Fibroblast of upper back skin (primary cell): ENCODE measurements around the gene SELENOI.
"Not testable (repeated sequence)": the region's sequence is repeated elsewhere in the genome, so short reads cannot be mapped to it uniquely, and the experiment has no call there.

Experiments used
- DNase-seq: peaks from one replicate; pipeline ENCODE4 v3.0.0-alpha.2; 2013

The SELENOI gene, protein sequence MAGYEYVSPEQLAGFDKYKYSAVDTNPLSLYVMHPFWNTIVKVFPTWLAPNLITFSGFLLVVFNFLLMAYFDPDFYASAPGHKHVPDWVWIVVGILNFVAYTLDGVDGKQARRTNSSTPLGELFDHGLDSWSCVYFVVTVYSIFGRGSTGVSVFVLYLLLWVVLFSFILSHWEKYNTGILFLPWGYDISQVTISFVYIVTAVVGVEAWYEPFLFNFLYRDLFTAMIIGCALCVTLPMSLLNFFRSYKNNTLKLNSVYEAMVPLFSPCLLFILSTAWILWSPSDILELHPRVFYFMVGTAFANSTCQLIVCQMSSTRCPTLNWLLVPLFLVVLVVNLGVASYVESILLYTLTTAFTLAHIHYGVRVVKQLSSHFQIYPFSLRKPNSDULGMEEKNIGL

GRCh38 chr2:26345545-26346453 lies at the start of gene SELENOI:
Gene SELENOI, plus strand, starts transcription at chr2:26346143. Its CDS starts 90 bp downstream, at chr2:26346233.
- peak; percentile 99 for DNase-seq

- DNase-seq = no peak
Observed at GRCh38 chr2:26297061-26297460, 48.9 kb upstream of the SELENOI start.

DNA sequence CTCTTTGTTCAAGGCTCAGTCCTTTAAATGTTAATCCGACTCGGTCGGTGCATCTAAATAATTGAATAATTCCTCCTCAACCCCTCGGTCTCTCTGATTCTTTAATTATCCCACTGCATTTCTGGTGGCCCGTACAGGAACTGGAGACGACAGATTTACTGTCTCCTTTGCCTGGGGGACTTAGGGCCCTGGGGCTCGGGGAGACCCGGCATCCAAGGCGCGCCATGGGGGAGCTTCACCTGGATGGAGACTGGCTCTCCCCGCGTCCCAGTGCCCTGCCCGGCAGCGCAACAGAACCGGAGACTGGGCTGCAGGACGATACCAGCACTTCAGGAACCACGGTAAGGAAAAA lies 47.7 kb upstream of the SELENOI start:
- no peak for DNase-seq

- peak; percentile 39 for DNase-seq
Observed at GRCh38 chr2:26298638-26299393, 47.1 kb upstream of the SELENOI start.

DNA sequence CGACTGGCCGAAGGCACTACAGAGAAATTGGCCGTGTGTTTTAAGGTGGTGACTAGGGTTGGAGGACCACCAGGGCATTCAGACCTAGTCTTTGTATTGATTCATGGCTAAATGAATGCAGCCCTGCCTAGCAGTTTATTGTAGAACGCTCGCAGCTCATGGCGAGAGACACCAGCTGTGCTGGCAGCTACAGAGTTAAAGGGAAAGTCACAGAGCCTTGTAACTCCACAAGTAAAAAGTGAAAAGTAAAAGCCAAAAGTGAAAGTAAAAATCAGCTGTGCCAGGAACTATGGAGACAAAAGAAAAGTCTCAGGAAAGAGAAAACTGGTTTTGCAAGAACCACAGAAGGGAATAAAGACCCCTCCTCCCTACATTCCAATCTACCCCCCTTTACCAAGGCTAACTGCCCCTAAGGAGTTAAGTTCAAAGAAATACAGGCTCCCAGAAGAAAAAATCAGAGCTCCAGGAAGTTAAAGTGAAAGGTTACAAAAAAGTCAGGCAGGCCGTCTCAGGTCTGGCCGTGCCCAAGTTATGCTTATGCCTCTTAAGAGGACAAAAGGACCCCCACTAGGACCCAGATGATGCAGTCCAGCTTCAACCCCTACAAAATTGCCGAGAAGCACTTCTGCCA lies 46.4 kb upstream of the SELENOI start:
- DNase-seq = peak; percentile 68

DNA sequence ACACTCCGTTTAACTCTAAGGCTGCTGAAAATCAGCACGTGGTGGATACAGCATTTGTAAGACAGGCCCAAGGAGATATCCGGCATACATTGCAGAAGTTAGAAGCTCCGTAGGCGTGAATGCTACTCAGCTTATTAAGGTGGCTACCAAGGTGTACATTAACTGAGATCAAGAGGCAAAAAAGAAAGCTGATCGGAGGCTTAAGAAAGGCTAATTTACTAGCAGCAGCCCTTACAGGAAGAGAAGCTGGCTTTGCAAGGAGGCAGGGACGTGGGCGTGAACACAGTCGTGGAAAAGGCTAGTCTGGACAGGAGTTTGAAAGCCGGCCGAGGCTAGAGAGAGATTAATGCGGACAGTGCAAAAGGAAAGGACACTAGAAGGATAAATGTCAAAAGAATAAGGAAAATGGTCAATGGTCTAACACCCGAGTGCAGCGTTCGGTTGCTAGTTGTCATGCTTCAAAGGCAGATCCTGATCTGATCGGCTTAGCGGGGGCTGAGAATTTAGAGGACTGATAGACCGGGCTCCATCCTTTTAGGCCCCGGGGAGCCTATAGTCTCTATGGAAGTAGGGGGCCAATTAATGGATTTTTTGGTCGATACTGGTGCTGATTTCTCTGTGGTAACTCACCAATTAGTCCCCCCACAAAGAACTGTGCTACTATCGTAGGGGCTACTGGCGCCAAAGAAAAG lies 45.6 kb upstream of the SELENOI start:
- peak; percentile 19 for DNase-seq

GRCh38 chr2:26302846-26303245 lies 43.1 kb upstream of the SELENOI start:
- DNase-seq = no peak

- not testable (repeated sequence) for DNase-seq
Observed at GRCh38 chr2:26305094-26305493, 40.8 kb upstream of the SELENOI start.

GRCh38 chr2:26305540-26305939 lies 40.4 kb upstream of the SELENOI start:
- no peak for DNase-seq

- no peak for DNase-seq
Observed at GRCh38 chr2:26309921-26310320, 36.0 kb upstream of the SELENOI start.

- DNase-seq = no peak
Observed at GRCh38 chr2:26312471-26312870, 33.5 kb upstream of the SELENOI start.

DNA sequence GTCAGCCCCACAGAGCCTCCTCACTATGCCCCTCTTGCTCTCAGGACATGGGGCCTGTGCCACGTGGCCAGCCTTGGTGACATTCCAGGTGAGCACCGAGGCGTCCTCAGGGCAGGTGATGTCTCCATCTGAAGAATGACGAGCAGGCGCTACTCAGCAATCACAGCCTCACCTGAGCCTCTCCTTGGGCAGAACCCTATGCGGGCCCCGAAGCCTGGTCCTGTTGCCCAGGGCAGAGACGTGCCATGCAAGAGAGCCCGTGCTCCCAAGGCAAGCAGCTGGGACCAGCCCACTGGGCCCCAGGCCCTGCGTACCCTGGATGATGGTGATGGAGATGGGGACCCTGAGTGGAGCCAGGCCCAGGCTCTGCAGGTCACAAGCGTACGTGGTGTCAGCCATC lies 32.5 kb upstream of the SELENOI start:
- no peak for DNase-seq

- no peak for DNase-seq
Observed at GRCh38 chr2:26314243-26314642, 31.7 kb upstream of the SELENOI start.

DNA sequence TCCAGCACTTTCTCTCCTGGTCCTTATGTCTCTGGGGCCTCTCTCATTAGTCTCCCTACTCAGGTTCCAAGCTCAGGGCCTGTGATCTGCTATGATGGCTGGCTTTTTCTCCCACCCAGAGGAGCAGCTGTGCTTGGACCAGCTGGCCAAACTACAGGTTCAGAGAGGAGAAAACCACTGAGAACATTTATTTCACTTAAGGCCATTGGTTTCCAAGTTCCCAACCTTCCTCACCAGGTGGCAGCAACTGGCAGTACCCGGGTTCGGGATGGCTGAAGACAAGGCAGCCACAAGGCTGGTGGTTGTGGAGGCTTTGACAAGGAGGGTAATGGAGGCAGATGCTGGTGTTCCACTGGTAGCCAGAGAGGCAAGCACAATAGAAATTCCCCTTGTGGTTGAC lies 29.9 kb upstream of the SELENOI start:
- DNase-seq = no peak

DNA sequence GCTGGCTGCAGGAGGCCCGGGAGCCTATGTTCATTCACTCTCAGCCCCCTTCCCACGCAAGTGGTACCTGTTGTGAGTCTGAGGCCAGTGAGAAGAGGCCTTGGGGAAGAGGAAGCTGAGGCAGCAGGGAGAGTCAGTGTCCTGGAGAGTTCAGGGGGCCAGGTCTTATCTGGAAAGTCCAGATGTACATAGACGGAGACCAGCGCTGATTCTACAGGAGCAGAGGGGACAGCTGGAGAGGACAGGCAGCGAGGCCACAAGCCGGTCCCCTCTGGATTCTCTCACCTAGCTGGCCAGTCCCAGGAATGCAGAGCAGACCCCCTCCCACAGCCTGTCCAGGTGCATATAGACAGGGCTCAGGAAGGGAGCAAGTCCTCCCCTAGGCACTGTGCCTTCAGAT lies 29.1 kb upstream of the SELENOI start:
- no peak for DNase-seq

- DNase-seq = no peak
Observed at GRCh38 chr2:26317377-26318105, 28.4 kb upstream of the SELENOI start.

DNA sequence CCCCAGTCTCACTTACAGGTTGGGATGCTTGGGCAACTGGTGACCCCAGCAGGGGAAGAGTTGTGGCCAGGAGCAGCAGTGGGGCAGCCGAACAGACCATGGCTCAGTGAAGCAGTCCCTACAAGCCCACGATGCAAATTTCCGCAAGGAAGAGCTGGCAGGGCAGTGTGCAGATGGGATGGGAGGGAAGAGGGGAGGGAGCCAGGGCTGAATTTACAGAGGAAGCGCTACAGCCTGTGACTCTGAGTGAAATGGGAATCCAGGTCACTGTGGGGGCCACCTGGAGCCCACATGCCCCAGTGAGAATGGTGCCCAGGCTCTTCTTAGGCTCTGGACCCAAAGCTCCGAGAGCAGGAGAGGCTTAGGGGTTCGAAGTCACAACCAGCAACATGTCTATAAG lies 27.0 kb upstream of the SELENOI start:
- no peak for DNase-seq

DNA sequence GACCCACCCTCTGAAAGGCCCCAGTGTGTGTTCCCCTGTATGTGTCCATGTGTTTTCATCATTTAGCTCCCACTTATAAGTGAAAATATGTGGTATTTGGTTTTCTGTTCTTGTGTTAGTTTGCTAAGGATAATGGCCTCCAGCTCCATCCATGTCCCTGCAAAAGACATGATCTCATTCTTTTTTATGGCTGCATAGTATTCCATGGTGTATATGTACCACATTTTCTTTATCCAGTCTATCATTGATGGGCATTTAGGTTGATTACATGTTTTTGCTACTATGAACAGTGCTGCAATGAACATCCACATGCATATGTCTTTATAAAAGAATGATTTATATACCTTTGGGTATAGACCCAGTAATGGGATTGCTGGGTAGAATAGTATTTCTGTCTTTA lies 21.5 kb upstream of the SELENOI start:
- not testable (repeated sequence) for DNase-seq

DNA sequence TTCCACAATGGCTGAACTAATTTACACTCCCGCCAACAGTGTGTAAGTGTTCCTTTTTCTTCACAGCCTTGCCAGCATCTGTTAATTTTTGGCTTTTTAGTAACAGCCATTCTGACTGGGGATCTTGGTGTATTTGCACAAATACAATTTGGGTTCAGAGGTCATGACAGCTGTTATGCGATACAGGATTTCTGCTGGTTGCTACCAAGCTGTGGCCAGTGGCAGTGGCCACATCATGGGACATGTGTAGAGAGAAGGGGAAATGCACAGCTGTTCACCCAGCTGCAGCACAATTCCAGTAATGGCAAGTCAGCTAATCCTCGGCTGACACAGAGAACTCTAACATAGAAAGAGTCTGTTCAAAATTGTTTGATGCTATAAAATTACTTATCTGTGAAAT lies 21.0 kb upstream of the SELENOI start:
- no peak for DNase-seq

DNA sequence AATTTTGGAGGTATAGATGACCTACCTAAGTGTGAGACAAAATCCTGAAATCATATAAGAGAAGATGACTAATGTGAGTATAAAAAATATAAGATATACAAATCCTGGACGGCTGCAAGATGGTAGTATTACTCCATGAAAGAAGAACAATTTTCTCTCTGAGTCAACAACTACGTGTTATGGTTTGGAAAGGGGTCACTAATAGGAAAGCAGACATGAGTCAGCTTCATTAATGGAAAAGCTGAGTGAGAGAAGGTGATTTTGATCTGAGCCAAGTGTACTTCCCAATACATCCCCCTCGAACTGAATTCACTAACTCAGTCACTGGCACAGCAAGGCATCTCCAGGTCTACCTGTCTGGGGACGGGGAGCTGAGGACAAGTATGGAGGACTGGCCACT lies 20.1 kb upstream of the SELENOI start:
- DNase-seq = peak; percentile 25

- DNase-seq = no peak
Observed at GRCh38 chr2:26326514-26326913, 19.4 kb upstream of the SELENOI start.
